Fibroblast of gingiva (primary cell): ENCODE data around the gene CEACAM20.
"Not testable (repeated sequence)": the region's sequence is repeated elsewhere in the genome, so short reads cannot be mapped to it uniquely, and the experiment has no call there.

Source experiments
- DNase-seq: peaks from one replicate; pipeline ENCODE4 v3.0.0-alpha.2; 2011; ENCODE audit warnings: low read depth

The CEACAM20 gene

DNA sequence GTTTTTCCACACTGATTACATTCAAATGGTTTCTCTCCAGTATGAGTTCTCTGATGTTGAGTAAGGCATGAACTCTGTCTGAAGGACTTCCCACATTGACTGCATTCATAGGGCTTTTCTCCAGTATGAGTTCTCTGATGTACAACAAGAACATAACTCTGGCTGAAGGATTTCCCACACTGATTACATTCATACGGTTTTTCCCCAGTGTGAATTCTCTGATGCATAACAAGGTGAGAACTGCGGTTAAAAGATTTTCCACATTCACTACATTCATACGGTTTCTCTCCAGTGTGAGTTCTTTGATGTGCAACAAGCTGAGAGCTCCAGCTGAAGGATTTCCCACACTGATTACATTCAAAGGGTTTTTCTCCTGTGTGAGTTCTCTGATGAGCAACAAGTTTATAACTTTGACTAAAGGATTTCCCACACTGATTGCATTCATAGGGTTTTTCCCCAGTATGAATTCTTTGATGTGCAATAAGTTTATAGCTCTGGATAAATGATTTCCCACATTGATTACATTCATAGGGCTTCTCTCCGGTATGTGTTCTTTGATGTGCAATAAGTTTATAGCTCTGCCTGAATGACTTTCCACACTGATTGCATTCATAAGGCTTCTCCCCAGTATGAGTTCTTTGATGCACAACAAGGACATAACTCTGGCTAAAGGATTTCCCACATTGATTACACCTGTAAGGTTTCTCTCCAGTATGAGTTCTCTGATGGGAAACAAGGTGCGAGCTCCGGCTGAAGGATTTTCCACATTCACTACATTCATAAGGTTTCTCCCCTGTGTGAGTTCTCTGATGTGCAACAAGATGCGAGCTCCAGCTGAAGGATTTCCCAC is 52.7 kb downstream of the CEACAM20 start:
- peak; percentile 14 for DNase-seq

DNA sequence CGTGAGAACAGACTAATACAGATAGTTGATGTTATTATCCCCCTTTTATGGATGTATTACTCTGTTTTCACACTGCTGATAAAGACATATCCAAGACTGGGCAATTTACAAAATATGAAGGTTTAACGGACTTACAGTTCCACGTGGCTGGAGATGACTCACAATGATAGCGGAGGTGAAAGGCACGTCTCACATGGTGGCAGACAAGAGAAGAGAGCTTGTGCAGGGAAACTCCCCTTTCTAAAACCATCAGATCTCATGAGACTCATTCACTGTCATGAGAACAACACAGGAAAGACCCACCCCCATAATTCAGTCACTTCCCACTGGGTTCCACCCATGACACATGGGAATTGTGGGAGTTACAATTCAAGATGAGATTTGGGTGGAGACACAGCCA is 60.7 kb downstream of the CEACAM20 start:
- DNase-seq: not testable (repeated sequence)

DNA sequence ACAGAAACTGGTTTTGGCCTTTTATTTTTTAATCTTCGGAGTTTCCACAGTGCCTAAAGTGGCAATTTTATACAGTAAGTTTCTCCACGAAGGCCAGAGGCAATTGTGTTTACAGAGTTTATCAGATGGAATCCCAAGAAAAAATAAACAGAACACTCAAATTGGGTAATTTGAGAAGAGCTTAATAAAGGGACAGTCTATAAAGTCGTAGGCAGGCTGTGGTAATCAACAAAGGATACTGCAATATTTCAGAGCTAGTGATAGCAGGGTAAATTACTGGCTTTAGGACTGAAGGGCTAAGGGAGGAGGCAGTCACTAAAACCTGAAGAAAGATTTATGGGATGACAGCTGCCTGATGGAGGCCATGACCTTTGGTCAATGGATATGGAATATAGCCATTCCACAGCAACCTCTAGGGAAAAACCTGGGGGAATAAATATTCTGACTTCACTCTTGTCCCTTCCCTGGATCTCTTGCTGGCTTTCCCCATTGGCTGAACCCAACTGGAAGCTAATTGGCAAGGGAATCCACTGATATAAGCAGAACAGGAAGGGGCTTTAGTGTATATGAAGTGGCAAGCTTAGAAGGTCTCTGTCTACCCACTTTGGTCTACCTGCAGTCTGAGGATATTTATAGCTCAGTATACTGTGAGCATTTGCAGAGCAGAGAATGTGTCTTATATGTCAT is 66.7 kb downstream of the CEACAM20 start:
- not testable (repeated sequence) for DNase-seq
